Measurements from ENCODE around the gene TGFBR3.

Gene TGFBR3

DNA sequence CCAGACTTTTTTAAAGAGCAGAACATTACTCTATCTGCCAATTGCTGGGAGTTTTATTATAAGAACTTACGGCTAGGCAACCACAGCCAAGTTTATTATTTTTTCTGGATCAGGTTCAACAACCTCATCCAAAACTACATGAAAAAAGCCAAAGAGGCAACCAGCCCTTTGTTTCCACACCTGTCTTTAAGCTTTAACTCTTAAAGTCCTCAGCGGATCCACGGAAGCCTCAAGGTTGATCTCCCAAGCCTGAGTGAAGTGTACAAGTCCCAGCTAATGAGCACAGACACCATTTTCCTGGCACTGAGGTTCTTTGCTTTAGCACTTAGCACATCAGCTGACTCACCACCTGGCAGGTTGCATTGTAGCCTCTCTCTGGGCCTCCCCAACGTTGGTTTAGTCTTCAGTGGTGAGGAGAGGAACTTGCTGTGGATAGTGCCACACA is 143.1 kb downstream of the TGFBR3 start:
- peak; percentile 73 for DNase-seq (ENCODE audit: low read depth)
- H3K4me3 ChIP-seq (ENCODE audit: low read length), result no peak overlapping the region
- TF ChIP-seq, protein P1, sequence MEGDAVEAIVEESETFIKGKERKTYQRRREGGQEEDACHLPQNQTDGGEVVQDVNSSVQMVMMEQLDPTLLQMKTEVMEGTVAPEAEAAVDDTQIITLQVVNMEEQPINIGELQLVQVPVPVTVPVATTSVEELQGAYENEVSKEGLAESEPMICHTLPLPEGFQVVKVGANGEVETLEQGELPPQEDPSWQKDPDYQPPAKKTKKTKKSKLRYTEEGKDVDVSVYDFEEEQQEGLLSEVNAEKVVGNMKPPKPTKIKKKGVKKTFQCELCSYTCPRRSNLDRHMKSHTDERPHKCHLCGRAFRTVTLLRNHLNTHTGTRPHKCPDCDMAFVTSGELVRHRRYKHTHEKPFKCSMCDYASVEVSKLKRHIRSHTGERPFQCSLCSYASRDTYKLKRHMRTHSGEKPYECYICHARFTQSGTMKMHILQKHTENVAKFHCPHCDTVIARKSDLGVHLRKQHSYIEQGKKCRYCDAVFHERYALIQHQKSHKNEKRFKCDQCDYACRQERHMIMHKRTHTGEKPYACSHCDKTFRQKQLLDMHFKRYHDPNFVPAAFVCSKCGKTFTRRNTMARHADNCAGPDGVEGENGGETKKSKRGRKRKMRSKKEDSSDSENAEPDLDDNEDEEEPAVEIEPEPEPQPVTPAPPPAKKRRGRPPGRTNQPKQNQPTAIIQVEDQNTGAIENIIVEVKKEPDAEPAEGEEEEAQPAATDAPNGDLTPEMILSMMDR (IDR thresholded peaks at IDR 0.05; ENCODE audit: insufficient read depth, low read depth, low read length, missing control alignments), result no peak

DNA sequence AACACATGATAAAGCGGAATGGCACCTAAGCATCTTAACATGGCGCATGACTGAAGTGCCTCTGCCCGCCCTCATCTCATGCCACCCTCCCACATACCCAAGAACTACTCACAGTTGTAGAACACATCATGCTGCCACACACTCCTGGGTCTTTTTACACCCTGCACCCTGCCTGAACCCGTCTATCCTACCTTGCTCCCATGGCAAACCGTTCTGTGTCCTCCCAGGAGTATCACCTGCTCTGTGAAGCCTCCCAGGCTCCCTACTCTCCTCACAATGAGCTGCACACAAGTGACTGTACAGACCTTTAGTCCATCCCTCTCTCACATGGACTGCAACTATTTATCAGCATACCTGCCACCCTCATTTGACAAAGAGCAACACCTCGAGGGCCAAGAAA is 144.0 kb downstream of the TGFBR3 start:
- no peak overlapping the region for H3K4me3 ChIP-seq (ENCODE audit: low read length)
- no peak for DNase-seq (ENCODE audit: low read depth)
- TF ChIP-seq, protein P1 (IDR thresholded peaks at IDR 0.05; ENCODE audit: insufficient read depth, low read depth, low read length, missing control alignments), result no peak

DNA sequence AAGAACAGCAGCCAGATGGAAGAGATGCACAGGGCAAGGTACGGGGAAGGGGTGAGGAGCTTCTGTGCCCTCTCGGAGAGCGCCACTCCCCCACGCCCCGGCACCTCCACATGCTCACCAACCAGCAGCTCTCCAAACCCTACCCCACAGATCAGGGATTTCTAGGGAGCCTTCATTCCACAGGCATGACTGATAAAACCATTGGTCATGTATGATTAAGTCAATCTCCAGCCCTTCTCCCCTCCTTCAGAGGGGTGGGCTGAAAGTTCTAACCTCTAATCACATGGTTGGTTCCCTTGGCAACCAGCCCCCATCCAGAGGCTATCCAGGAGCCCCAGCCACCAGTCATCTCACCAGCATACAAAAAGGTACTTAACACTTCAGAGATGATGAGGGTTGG is 144.7 kb downstream of the TGFBR3 start:
- peak; percentile 25 for DNase-seq (ENCODE audit: low read depth)
- no peak overlapping the region for H3K4me3 ChIP-seq (ENCODE audit: low read length)
- TF ChIP-seq, protein P1 (IDR thresholded peaks at IDR 0.05; ENCODE audit: insufficient read depth, low read depth, low read length, missing control alignments), result no peak

DNA sequence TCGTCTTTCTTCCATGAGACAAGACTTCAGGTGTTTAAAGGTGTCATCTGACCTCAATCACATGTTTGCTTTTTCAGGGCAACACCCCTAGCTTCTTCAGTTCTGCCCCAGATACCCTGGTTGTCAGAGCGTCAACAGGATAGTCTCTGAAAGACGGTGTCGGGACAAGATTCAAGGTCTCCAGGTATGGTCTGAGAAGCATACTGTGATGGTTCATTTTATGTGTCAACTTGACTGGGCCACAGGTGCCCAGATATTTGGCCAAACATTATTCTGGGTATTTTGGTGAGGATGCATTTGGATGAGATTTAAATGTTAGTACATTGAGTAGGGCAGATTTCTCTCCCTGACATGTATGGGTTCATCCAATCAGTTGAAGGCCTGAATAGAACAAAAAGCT is 148.3 kb downstream of the TGFBR3 start:
- no peak overlapping the region for H3K4me3 ChIP-seq (ENCODE audit: low read length)
- DNase-seq (ENCODE audit: low read depth), result no peak
- TF ChIP-seq, protein P1 (IDR thresholded peaks at IDR 0.05; ENCODE audit: insufficient read depth, low read depth, low read length, missing control alignments), result no peak

DNA sequence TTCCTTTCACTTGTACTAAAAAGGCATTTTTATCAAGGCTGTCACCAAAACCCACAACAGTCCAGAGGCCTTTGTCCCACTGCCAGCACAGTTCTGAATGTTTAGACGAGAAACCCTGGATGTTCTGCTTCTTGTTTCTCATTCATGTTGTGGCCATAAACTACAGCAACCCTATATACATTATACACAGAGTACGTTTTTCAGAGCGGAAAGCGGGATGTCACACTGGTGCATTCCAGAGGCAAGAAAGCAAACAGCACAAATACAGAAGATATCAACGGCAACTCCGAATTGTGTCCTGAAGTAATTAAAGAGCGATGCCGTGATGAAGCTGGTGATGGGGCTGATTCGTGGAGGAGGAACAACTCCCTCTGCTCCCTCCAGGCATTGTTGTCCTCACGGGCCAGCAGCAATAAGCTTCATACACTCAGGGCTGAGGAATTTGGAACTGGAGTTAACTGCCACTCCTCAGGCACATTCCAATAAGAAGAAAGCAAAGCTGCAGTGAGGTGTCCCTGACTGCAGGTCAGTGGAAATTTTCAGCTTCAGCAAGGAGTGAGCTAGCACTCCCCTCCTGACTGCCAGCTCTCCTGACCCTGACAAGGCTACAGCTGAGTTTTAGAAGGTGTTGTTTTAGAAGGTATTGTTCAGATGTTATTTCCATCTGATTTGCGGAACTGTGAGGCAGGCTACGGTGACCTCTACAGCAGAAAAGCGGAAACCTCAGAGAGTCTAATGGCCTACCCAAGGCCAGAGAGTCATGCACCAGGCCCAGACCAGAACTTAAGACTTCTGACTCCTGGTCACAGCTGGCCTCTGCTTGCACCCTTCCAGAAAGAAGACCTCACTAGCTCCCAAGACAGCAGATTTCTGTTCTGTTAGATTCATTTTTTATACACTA is 149.0 kb downstream of the TGFBR3 start:
- TF ChIP-seq, protein P1 (IDR thresholded peaks at IDR 0.05; ENCODE audit: insufficient read depth, low read depth, low read length, missing control alignments), result no peak
- DNase-seq (ENCODE audit: low read depth), result peak; percentile 91
- H3K4me3 ChIP-seq (ENCODE audit: low read length), result no peak overlapping the region

DNA sequence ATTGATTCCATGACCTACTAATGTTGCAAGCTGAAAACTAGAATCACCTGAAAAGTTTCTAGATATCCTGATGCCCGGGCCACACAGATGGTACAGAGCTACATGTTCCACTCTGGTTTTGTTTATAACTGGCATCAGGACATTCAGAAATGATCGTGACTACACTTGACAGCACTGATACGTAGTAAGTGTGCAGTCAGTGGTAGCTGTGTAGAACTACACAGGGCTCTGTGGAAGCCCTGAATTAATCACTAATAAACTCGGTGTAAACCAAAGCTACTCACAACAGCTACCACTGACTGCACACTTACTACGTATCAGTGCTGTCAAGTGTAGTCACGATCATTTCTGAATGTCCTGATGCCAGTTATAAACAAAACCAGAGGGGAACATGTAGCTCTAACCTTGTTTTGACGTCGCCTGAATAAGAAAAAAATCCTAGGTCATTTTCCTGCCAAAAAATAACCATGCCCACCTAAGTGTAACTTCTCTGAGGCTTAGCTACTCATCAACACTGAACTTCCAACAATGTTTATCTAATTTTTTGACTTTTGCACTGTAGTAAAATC is 149.7 kb downstream of the TGFBR3 start:
- no peak overlapping the region for H3K4me3 ChIP-seq (ENCODE audit: low read length)
- TF ChIP-seq, protein P1 (IDR thresholded peaks at IDR 0.05; ENCODE audit: insufficient read depth, low read depth, low read length, missing control alignments), result no peak
- no peak for DNase-seq (ENCODE audit: low read depth)
